Fibroblast of gingiva (primary cell): ENCODE results near the gene DESI2.

Experiments used
- DNase-seq: peaks from one replicate; pipeline ENCODE4 v3.0.0-alpha.2; 2011; ENCODE audit warnings: low read depth

DESI2 gene

DNA sequence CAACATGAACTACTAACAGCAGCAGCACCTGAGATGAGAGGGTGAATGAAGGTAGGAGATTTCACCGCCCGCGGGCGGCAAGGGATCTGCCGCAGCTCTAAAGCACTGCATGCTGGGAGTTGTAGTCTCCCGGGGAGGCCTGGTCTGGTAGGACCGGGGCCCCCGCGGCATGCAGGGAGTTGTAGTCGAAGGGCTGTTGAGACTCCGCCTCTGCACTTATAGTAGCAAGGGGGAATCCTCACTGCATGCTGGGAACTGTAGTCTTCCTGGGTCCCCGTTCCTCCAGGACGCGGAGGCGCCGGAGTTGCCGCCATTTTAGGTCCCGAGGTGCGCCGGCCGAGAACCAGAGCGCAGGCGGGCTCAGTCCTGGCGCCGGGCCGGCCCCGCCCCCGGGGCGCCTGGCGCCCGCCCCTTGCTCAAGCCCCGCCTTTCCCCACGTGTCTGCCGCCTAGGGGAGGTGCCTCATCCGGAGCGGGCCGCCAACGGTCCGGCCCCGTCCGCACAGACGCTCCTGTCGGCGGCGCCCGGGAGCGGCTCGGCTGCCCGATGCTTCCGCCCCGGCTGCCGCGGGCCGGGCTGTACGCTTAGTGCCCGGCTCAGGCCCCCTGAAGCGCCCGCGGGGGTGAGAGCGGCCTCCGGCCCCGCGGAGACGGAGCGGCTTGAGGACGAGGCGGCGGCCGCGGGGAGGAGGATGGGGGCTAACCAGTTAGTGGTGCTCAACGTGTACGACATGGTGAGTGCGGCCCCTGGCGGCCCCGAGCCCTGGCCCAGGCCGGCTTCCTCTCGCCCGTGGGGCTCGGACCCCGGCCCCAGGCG is at the start of gene DESI2:
Gene DESI2, plus strand, starts transcription at position 504 of the 816 bp plus-strand sequence. Its CDS starts 188 bp downstream, at position 692.
- peak; percentile 100 for DNase-seq

DNA sequence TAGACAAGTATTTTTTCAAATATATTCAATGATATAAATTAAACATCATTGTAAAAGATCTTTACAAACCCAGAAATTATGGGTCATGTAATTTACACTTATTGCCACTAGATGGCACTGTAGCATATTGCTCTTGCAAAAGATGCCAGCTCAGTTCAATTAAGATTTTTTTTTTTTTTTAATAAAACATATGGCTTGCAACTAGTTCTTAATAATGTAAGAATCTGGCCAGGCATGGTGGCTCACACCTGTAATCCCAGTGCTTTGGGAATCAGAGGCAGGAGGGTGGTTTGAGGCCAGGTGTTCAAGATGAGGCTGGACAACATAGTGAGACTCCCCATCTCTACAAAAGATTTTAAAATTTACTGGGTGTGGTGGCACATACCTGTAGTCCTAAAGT is 49.4 kb upstream of the DESI2 start:
- DNase-seq: peak; percentile 16

DNA sequence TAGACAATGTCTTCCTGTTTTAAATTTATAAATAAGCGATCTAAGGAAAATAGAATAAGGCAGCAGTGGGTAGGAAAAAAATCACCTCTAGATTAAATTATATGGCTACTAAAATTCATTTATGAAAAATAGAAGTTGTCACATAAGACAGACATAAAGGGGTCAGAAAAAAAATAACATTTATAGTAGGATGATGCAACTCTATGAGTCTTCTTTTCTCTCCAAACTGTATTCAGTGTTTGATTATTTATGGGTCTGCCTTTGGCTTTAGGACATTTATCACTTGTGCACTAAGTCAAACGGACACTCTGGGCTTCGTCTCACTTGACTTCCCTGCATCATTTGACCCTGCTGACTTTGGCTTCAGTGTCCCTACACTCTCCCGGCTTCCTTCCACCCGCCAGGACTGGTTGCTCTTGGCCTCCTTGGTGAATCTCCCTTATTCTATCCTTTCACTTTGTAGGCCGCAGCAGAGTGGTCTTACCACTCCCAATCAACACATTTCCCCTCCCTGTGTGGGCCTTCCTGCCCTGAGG is 47.0 kb upstream of the DESI2 start:
- DNase-seq: no peak

DNA sequence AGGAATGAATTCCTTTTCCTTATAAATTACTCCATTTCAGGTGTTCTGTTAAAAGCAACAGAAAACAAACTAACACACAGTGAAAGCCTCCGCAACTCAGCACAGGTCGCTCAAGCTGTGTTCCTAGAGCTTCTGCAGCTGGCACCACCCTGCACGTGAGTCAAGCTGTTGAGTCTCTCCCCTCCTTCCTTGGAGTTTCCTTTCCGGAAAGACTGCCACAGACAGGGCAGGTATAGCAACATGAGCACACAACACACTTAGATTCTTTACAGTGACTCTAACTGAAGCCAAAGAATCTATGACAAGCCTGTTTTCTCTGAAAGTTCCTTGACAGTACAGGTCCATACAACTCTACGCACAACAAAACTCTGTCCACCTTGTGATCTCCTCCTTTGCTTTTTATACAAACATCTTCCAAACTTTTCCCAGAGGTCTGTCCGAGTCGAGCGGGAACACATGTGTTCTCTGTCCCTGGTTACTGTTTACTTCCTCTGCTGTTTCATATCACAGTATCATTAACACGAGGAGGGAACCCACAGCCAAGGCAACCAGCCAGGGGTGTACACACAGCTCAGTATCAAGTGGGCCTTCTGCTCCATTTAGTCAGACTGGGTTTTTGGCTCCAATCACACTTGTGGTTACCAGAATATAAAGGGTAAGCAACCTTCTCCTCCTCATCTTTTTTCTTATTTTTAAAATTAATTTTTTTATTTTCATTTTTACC is 38.7 kb upstream of the DESI2 start:
- no peak for DNase-seq

DNA sequence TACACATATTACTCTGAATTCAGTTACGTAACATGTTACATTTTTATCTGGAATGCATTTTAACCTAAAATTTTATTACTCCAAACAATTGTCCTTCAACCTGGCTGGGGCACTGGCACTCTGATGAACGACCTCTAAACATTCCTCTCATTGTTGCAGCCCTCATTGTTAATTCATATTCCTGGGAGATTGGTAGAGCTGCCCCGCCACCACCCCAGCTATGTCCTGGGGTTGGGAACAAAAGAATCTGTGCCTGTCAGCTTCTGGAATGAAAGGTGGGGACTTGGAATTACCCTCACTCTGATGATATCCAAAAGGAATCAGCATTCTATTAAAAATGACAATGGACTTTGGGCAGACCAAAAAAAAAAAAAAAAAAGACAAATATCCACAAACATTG is 38.0 kb upstream of the DESI2 start:
- DNase-seq: no peak

DNA sequence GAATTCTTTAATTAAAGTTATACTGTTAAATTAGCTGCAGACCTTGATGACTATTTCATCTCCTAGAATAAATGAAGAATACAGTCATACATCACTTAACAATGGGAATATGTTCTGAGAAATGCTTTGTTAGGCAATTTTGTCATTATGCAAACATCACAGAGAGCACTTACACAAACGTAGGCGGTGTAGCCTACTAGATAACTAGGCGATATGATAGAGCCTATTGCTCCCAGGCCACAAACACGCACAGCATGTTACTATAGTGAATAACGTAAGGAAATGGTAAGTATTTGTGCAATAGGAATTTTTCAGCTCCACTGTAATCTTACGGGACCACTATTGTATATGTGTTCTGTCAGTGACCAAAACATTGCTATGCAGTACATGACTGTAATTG is 37.6 kb upstream of the DESI2 start:
- no peak for DNase-seq

DNA sequence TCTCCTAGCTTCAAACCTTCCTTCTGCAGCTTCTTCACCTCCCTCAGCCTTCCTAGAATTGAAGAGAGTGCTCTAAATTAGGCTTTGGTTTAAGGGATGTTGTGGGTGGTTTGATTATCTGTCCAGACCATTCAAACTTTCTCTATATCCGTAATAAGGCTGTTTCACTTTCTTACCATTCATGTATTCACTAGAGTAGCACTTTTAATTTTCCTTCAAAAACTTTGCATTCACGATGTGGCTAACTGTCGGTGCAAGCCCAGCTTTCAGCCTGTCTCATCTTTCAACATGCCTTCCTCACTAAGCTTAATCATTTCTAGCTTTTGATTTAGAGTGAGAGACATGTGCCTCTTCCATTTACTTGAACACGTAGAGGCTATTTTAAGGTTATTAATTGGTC is 26.2 kb upstream of the DESI2 start:
- no peak for DNase-seq

DNA sequence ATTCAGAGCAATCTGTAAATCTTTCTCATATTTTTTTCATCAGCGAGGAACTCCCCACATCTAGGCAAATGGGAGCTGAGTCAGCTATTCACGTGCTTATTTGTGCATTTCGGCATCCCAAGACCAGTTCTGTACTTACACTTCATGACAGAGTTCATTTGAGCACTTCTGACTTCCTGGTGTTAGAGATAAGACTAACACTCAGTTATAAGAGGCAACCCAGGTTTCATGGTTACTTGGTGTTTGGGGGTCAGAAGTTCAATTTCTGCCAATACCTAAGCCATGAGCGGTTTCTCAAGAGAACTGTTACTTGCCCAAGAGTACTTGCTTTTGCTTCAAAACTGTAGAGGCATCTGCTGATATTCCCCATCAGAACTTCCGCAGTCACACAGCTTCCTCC is 24.1 kb upstream of the DESI2 start:
- no peak for DNase-seq

DNA sequence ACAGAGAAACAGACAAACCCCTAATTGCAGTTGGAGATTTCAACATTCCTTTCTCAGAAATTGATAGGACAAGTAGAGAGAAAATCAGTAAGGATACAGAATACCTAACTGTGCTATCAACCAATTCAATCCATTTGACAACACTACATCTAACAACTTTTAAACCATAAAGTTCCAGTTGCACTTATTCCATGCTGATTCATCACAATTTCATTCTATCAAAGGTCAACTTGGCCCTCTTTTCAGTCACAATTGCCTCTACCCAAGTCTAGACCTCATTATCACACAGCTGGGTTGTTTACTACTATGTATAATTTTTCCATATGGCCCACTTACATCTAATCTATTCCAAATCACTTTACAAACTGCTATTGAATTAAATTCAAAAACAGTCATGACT is 19.8 kb upstream of the DESI2 start:
- no peak for DNase-seq

DNA sequence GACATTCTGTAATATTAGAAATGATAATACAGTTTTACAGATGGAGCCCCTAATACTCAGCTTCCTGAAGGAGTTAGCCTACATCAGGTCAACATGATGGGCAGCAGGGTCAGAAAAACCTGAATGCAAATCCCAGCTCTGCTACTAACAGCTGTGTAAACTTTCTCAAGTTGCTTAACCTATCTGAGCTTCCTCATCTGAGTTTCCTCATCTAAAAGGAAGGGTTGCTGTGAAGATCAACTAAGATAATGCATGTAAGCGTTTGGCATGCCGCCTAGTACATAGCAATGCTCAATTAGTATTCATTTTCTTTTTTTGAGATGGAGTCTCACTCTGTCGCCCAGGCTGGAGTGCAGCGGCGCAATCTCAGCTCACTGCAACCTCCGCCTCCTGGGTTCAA is 18.4 kb upstream of the DESI2 start:
- no peak for DNase-seq

DNA sequence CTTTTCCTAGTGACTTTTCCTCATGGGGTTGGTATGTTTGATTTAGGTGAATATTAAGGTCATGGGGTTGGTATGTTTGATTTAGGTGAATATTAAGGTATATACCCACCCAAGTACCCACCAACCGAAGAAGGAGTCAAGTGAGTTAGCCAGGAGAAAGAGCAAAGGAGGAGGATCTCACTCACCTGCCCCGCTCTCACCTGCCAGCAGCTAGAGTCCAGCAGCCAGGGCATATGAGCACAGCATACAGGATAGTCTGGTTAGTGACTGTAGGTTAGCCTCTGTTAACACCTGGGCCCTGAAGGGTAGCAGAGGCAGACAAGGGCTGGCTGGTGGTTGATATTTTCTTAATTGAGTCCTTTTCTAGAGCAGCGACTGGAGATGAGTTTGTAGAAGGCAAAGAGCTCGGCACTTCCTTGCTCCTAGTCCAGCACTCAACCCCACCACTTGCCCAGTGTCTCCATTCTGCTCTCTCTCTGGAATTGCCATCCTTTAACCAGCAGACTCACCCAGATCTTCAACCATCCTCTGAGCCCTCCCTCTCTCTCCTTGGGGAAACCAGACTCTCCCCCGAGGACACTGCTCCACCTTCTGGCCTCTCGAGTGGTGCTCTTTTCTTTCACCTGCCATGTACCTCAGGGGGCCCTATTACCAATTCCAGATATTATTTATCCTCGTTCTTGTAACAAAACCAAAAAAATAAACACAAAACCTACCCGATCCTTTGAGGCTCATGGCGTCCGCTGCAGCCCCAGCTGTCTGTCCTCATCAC is 16.3 kb upstream of the DESI2 start:
- no peak for DNase-seq

DNA sequence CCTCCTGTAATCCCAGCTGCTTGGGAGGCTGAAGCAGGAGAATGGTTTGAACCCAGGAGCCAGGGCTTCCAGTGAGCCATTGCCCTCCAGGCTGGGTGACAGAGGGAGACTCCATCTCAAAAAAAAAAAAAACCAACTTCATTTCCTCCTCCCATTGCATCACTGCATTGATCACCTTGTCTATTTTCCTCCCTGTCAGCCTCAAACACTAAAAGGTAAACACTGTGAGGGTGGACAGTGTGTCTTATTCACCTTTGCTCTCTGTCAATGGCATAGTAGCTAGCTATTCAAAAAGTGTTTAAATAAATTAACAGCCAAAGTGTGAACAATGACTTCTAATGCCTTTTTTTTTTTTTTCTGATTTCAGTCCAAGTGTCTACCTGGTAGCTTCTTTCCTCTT is 13.4 kb upstream of the DESI2 start:
- DNase-seq: no peak

DNA sequence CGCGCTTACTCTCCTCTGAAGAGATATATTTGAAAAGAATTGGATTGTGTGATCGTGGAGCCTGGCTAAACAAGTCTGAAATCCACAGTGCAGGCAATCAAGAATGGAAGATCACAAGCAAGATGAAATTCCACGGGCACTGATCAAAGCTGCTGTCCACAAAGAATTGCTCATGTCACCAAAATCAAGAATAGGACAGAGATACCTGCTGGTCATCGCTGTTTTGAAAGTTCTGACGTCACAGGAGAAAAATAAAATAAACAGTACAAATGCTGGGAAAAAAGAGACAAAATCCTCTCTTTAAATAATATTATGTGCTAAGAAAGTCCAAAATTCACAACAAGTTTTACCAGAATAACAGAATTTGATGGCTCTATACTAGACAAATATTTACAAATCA is 12.0 kb upstream of the DESI2 start:
- DNase-seq: no peak

DNA sequence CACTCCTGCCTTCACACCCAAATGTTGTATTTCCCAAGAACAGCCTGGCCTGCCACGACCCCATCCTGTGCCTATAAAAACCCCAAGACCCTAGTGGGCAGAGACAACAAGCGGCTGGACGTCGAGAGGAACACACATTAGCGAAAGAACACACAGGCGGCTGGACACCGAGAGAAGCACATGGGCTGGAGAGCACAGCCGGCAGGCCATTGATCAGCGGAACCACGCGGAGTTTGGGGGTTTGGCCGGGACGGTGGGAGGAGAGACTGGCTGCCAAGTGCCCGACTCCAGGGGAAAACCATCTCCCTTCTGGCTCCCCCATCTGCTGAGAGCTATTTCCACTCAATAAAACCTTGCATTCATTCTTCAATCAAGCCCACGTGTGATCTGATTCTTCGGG is 10.4 kb upstream of the DESI2 start:
- no peak for DNase-seq

DNA sequence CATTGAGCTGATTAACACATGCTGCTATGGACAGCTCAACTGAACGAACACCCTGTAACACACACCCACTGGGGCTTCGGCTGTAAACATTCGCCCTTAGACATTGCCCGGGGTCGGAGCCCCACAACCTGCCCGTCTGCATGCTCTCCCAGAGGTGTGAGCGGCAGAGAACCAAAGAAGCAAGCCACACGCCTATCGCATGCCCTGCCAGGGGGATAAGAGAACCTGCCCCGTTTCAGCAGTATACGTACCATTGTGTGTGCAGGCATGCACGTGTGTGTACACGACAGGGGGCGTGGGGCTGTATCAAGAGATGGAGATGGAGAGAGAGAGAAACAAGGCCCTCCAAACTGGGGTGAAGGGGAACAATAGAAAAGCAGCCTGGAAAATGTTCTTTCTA is 9.9 kb upstream of the DESI2 start:
- no peak for DNase-seq

DNA sequence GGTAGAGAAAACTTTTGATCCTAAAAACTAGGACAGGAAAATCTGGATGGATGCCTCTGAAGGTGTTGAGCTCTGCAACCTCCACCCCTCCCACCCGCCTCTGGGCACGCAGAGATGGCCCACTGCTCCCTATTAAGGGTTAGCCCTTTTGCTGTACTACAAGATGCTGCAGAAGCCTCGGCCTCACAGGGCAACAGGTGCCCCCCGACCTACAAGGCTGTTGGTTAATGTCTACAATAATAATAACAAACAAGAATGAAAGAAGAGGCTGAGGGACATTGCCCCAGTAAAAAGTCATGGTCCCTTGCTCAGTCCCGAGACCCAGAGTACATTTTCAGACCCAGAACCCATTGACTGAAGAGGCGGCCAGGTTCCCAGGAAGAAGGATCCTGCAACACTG is 7.5 kb upstream of the DESI2 start:
- DNase-seq: no peak

DNA sequence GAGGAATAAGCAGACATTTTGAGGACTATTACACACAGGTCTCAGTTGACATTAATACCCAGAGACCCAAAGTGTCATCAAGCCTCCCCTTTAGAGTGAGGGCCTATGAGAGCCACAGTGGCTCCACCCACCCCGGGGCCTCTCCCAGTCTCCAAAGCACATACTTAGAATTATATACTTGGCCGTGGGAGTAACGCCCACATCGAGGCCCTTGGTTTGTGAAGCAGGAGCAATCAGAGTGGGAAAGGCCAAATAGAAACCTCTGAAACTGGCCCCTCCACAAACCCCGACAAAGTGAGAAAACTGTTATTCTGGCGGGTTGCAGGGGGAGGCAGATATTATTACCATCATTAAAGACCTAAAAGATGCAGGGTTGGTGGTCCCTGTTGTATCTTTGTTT is 7.0 kb upstream of the DESI2 start:
- DNase-seq: no peak

DNA sequence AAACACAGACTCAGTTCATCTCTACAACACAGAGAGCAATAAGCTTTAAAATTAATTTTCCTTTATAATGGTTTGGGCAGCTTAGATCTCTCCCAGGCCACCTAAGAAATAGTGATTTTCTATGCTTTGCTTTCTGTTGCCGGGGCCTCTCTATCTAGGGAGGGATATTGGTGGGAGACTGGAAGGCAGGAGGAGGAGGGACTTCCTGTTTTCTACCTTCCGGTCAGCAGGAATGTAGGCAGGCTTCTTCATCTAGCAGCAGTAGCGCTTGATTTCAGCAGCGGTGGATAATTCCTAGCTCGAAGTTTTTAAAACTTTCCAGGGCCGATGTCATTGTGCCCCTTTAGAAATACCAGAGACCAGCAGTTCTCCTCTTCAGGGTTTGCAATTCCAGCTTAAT is 5.1 kb upstream of the DESI2 start:
- DNase-seq: no peak

DNA sequence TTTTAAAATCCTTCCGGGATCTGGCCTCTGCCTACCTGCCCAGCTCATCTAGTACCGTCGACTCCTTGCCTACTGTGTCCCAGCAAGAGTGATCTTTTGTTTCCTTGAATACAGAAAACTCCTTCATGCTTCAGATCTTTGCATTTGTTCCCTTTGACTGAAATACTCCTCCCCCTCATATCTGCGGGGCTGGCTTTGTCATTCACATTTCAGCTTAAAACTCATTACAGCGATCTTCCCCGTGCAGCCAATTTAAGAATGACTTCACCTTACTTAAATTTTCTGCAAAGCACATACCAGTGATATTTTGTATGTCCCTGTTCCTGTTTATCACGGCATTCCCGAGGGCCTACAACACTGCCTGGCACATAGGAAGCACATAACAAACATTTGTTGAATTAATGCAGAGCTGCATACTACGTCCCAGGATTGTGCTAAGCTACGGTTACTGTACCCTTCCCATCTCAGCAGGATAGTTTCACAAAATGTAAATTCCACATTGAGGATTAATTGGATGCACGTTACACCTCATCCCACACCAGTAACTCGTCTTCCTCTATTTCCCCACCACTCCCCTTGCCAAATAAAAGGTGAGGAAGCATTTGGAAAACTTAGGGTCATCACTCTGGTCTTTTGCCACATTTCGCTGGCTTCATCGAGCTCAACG is 837 bp upstream of the DESI2 start:
- DNase-seq: no peak

DNA sequence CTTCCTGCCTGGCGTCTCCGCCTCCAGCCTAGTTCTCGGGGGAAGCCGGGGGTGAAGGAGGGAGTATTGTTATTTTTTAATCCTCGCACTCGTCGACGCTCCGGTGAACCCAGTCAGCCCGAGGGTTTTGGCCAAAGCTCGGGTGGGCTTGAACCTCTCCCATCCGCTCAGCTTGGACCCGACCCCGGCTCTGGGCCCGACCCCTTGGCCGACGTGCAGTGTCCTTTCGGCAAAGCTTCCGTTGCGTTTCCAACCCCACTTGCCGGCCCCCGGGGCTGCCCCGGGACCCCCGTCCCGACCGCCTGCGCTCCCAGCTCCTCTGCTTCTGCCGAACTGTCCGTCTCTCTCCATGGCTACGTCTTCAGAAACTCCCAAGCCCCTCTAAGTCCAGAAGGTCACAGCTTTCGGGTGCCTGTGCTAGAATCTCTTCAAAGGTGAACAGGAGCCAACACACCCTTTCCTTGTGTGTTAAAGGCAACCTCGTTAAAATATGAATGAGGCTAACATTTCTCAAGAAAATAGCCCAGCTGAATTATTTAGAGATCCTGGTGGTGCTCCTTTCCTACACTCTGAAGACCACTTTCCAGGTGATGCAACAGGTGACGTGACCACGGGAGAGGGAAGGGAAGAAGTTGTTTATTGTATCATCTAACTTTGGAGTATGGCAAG is 647 bp downstream of the DESI2 start:
- no peak for DNase-seq
